ENCODE data around the gene KCNQ5.

The KCNQ5 gene

DNA sequence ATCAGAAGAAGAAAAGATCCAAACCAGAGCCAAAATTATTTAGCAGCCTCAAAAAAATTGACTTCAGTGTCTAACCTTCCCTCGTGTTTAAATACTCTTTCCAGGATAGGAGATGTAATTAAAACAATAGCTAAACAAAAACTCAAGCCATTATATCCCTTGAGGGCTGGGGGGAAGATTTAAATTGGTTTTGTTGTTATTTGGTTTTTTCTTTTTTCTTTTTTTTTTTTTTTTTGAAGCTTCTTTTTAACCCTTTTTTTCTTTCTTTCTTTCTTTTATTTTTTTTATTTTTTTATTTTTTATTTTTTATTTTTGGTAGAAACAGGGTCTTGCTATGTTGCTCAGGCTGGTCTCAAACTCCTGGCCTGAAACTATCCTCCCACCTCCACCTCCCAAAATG, 334.4 kb downstream of the KCNQ5 start:
- Histone ChIP-seq H3K4me1 (ENCODE audit: control insufficient read depth, insufficient read depth, low read length) (no peaks in the 10 kb centered on the region), H3K27me3 (replicated peaks; ENCODE audit: control insufficient read depth, insufficient read depth, low read length) (no peaks in the 10 kb centered on the region), H3K4me3 (ENCODE audit: low read length) (no peak overlapping the region), H3K9me3 (ENCODE audit: control insufficient read depth, low read length) (no peaks in the 10 kb centered on the region), H3K9ac (ENCODE audit: low read length) (no peak overlapping the region), H3K36me3 (ENCODE audit: control insufficient read depth, insufficient read depth, low read length, severe bottlenecking) (no peaks in the 10 kb centered on the region)
- no peak for DNase-seq (ENCODE audit: low read depth)

DNA sequence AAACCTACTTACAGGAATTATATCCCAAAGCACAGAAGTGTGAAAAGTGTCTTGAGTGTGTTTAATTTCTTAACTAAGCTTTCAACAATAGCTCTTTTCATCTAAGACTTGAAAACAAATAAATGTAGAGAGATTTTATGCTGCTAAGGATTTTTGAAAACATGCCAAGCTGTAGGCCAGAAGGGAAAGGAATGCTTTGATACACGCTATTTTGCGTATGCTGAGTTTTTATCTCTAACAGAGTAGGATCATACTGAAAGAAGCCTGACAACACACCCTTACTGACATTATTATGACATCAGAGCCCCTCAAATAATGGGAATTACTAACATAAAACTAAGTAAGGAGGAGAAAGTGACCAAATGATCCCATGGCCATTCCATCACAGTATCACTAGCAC, 338.0 kb downstream of the KCNQ5 start:
- Histone ChIP-seq H3K27me3 (replicated peaks; ENCODE audit: control insufficient read depth, insufficient read depth, low read length) (no peaks in the 10 kb centered on the region), H3K4me3 (ENCODE audit: low read length) (no peak overlapping the region), H3K4me1 (ENCODE audit: control insufficient read depth, insufficient read depth, low read length) (no peaks in the 10 kb centered on the region), H3K9me3 (ENCODE audit: control insufficient read depth, low read length) (no peaks in the 10 kb centered on the region), H3K9ac (ENCODE audit: low read length) (no peak overlapping the region), H3K36me3 (ENCODE audit: control insufficient read depth, insufficient read depth, low read length, severe bottlenecking) (no peaks in the 10 kb centered on the region)
- no peak for DNase-seq (ENCODE audit: low read depth)

DNA sequence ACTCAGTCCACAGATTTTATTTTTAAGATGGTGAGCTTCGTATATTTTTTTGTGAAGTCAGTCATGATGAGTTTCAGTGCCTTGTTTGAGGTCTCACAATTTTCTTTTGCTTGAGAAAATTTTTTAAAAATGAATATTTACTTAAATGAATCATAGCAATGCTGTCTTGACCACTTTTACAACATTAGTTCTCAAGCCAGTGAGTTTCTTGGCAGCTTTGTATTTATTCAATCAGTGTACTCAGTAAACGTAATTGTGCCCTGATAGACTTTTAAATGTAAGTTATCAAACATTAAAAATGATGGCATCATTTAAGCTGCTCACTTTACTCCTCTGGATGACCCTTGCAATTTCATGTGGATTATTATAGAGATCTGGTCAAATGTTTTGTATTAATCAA, 342.1 kb downstream of the KCNQ5 start:
- Histone ChIP-seq H3K9me3 (ENCODE audit: control insufficient read depth, low read length) (no peaks in the 10 kb centered on the region), H3K36me3 (ENCODE audit: control insufficient read depth, insufficient read depth, low read length, severe bottlenecking) (no peaks in the 10 kb centered on the region), H3K27me3 (replicated peaks; ENCODE audit: control insufficient read depth, insufficient read depth, low read length) (no peaks in the 10 kb centered on the region), H3K4me3 (ENCODE audit: low read length) (no peak overlapping the region), H3K4me1 (ENCODE audit: control insufficient read depth, insufficient read depth, low read length) (no peaks in the 10 kb centered on the region), H3K9ac (ENCODE audit: low read length) (no peak overlapping the region)
- no peak for DNase-seq (ENCODE audit: low read depth)

DNA sequence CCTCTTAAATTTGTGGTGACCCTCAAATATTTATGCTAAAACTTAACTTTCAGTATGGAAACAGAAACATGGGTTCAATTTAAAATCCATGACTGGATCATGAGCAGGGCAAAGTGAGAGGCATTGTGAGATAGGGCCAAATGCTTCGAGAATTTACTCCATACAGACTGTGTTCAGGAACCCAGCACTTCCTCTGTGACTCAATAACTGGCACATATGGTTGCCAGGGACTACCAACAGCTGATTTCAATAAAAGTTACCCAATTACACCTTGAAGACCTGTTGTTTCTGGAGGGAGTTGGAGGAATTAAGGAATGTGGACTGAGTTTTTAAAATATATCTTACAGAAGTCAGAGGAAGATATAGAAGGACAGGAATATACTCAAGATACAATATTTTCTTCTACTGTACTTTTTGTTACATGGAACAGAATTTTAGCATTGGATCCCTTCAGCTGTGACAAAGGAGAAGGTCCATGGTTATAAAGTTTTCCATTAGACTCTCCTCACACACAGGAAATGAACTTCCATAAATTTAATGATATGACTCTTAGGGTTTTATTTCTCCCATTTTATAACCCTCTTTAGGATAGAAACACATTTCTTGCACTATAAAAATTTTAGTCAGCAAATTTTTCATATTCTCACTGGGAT, 344.9 kb downstream of the KCNQ5 start:
- Histone ChIP-seq H3K9ac (ENCODE audit: low read length) (no peak overlapping the region), H3K36me3 (ENCODE audit: control insufficient read depth, insufficient read depth, low read length, severe bottlenecking) (no peaks in the 10 kb centered on the region), H3K9me3 (ENCODE audit: control insufficient read depth, low read length) (no peaks in the 10 kb centered on the region), H3K4me3 (ENCODE audit: low read length) (no peak overlapping the region), H3K27me3 (replicated peaks; ENCODE audit: control insufficient read depth, insufficient read depth, low read length) (no peaks in the 10 kb centered on the region), H3K4me1 (ENCODE audit: control insufficient read depth, insufficient read depth, low read length) (no peaks in the 10 kb centered on the region)
- DNase-seq (ENCODE audit: low read depth) = peak; percentile 59

DNA sequence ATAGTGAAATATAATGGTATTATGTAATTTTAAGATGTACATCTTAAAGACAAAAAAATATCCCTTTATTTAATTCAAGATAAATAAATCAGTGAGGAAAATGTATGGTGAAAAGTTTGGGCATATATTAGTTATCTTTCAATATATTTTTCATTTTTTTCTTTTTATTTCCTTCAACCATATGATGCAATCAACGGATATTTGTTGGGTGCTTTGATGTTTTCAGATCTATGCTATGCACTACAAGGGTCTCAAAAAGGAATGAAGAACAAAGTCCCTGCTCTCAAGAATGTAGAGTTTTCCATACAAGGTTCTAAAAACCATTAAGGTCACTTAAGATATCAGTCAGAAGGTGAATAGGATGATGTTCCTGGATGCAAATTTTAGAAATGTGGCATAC, 345.5 kb downstream of the KCNQ5 start:
- H3K36me3 ChIP-seq (ENCODE audit: control insufficient read depth, insufficient read depth, low read length, severe bottlenecking) = no peaks in the 10 kb centered on the region
- no peaks in the 10 kb centered on the region for H3K27me3 ChIP-seq (replicated peaks; ENCODE audit: control insufficient read depth, insufficient read depth, low read length)
- DNase-seq (ENCODE audit: low read depth) = no peak
- H3K9me3 ChIP-seq (ENCODE audit: control insufficient read depth, low read length) = no peaks in the 10 kb centered on the region
- H3K9ac ChIP-seq (ENCODE audit: low read length) = no peak overlapping the region
- H3K4me3 ChIP-seq (ENCODE audit: low read length) = no peak overlapping the region
- no peaks in the 10 kb centered on the region for H3K4me1 ChIP-seq (ENCODE audit: control insufficient read depth, insufficient read depth, low read length)

DNA sequence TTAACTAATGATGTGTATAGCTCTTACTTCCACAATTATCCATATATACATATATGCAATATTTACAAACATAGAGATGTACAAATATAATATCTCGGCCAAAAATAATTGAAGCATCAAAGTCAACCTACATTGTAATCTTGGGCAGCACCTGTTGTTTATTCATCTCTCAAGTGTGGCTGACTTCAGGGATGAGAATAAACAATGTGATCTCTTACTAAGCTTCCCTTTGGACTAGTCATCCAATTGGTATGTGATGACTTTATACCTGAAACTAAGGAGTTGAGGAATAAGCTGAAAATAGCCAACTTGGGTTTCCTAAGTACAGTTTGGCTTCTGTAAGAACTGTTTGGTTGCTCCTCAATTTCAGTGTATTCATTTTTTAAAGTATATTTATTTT, 346.8 kb downstream of the KCNQ5 start:
- H3K27me3 ChIP-seq (replicated peaks; ENCODE audit: control insufficient read depth, insufficient read depth, low read length) = no peaks in the 10 kb centered on the region
- DNase-seq (ENCODE audit: low read depth) = no peak
- no peaks in the 10 kb centered on the region for H3K9me3 ChIP-seq (ENCODE audit: control insufficient read depth, low read length)
- no peak overlapping the region for H3K9ac ChIP-seq (ENCODE audit: low read length)
- no peaks in the 10 kb centered on the region for H3K36me3 ChIP-seq (ENCODE audit: control insufficient read depth, insufficient read depth, low read length, severe bottlenecking)
- H3K4me3 ChIP-seq (ENCODE audit: low read length) = no peak overlapping the region
- H3K4me1 ChIP-seq (ENCODE audit: control insufficient read depth, insufficient read depth, low read length) = no peaks in the 10 kb centered on the region

DNA sequence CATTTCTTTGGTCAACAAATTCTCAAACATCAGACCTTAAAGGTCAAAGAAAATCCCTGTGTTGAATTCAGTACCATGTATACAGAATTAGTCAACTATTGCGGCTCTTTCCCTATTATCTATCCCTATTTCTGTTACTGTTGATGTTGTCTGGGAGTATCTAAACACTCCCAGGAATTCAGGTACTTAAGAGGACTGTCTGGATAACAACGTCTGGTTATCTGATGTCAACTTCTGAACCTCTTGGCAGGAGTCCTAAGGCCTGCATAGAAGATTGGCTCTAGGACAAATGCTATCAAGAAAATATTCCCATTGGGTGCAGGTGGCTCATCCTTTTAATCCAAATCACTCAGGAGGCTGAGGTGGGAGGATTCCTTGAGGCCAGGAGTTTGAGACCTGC, 347.8 kb downstream of the KCNQ5 start:
- H3K36me3 ChIP-seq (ENCODE audit: control insufficient read depth, insufficient read depth, low read length, severe bottlenecking) = no peaks in the 10 kb centered on the region
- no peak for DNase-seq (ENCODE audit: low read depth)
- no peaks in the 10 kb centered on the region for H3K4me1 ChIP-seq (ENCODE audit: control insufficient read depth, insufficient read depth, low read length)
- no peak overlapping the region for H3K9ac ChIP-seq (ENCODE audit: low read length)
- no peaks in the 10 kb centered on the region for H3K27me3 ChIP-seq (replicated peaks; ENCODE audit: control insufficient read depth, insufficient read depth, low read length)
- no peaks in the 10 kb centered on the region for H3K9me3 ChIP-seq (ENCODE audit: control insufficient read depth, low read length)
- no peak overlapping the region for H3K4me3 ChIP-seq (ENCODE audit: low read length)

DNA sequence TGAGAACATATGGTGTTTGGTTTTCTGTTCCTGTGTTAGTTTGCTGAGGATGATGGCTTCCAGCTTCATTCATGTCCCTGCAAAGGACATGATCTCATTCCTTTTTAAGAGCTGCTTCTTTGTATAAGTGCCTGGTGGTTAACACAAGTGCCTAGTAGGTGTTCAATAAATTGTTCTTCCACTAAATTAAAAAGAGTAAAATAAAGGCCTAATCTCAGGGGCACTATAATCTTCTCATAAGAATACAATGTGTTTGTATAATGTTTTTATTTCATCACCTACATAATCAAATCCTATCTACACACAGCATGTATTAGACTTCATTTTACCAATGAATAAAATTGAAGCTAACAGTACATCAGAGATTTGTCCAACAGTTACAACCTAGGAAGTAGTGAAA, 350.7 kb downstream of the KCNQ5 start:
- H3K4me1 ChIP-seq (ENCODE audit: control insufficient read depth, insufficient read depth, low read length) = no peaks in the 10 kb centered on the region
- H3K36me3 ChIP-seq (ENCODE audit: control insufficient read depth, insufficient read depth, low read length, severe bottlenecking) = no peaks in the 10 kb centered on the region
- H3K27me3 ChIP-seq (replicated peaks; ENCODE audit: control insufficient read depth, insufficient read depth, low read length) = no peaks in the 10 kb centered on the region
- no peak overlapping the region for H3K9ac ChIP-seq (ENCODE audit: low read length)
- no peaks in the 10 kb centered on the region for H3K9me3 ChIP-seq (ENCODE audit: control insufficient read depth, low read length)
- no peak for DNase-seq (ENCODE audit: low read depth)
- H3K4me3 ChIP-seq (ENCODE audit: low read length) = no peak overlapping the region

DNA sequence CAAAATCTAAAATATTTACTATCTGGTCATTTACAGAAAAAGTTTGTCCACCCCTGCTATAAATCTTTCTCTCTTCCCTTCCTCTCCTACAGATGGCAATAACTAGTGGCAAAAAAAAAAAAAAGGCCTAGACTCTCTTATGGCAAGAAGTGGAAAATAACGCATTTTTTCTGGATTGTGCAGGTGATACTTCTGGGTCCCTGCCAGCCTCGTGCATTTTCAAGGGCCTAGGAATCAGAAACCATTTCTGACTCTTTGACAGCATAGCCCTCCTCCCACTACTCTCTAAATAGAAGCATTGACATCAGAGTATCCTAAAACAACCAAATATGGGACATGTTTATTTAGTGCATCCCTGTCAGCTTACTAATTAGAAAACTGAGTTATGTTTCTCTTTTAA, 352.4 kb downstream of the KCNQ5 start:
- Histone ChIP-seq H3K36me3 (ENCODE audit: control insufficient read depth, insufficient read depth, low read length, severe bottlenecking) (no peaks in the 10 kb centered on the region), H3K4me3 (ENCODE audit: low read length) (no peak overlapping the region), H3K9me3 (ENCODE audit: control insufficient read depth, low read length) (no peaks in the 10 kb centered on the region), H3K27me3 (replicated peaks; ENCODE audit: control insufficient read depth, insufficient read depth, low read length) (no peaks in the 10 kb centered on the region), H3K9ac (ENCODE audit: low read length) (no peak overlapping the region), H3K4me1 (ENCODE audit: control insufficient read depth, insufficient read depth, low read length) (no peaks in the 10 kb centered on the region)
- DNase-seq (ENCODE audit: low read depth) = no peak

DNA sequence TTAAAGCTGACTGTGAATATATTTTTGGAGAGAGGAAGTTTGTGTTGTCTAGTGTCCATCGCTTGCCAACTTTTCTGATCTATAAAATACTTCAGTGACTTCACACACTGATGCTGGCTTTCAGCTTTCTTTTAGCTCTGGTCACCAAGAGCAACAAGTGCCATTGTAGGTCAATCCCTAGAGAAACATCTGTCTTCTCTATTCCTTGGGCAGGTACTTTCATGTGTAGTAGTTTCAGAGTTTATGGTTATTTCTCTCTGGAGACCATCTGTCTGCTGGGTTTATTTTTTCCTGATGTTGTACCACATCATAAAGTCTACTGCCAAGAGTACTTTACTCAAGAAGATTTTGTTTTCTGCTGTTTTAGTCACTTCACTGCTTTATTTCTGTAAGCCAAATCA, 353.5 kb downstream of the KCNQ5 start:
- Histone ChIP-seq H3K9me3 (ENCODE audit: control insufficient read depth, low read length) (no peaks in the 10 kb centered on the region), H3K27me3 (replicated peaks; ENCODE audit: control insufficient read depth, insufficient read depth, low read length) (no peaks in the 10 kb centered on the region), H3K4me1 (ENCODE audit: control insufficient read depth, insufficient read depth, low read length) (no peaks in the 10 kb centered on the region), H3K9ac (ENCODE audit: low read length) (no peak overlapping the region), H3K4me3 (ENCODE audit: low read length) (no peak overlapping the region), H3K36me3 (ENCODE audit: control insufficient read depth, insufficient read depth, low read length, severe bottlenecking) (no peaks in the 10 kb centered on the region)
- DNase-seq (ENCODE audit: low read depth) = no peak

DNA sequence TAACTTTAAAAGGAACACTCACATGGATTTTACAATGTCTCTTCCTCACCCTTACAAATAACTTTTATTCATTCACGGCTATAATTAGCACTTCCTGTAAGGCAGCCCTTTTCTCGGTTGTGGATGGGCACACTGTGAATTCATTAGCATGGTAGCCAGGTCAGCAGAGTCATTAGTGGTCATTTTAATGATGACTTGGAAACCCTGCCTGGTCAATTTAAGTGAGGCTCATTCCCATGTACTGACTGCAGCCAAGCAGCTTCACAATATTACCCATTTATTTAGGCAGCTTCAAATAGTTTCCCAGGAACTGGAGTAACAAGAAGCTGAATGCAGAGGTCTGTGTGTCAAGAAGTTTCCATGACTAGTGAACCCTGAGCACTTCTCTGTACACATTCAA, 354.6 kb downstream of the KCNQ5 start:
- no peaks in the 10 kb centered on the region for H3K36me3 ChIP-seq (ENCODE audit: control insufficient read depth, insufficient read depth, low read length, severe bottlenecking)
- no peaks in the 10 kb centered on the region for H3K4me1 ChIP-seq (ENCODE audit: control insufficient read depth, insufficient read depth, low read length)
- no peaks in the 10 kb centered on the region for H3K9me3 ChIP-seq (ENCODE audit: control insufficient read depth, low read length)
- H3K9ac ChIP-seq (ENCODE audit: low read length) = no peak overlapping the region
- no peak overlapping the region for H3K4me3 ChIP-seq (ENCODE audit: low read length)
- no peaks in the 10 kb centered on the region for H3K27me3 ChIP-seq (replicated peaks; ENCODE audit: control insufficient read depth, insufficient read depth, low read length)
- no peak for DNase-seq (ENCODE audit: low read depth)

DNA sequence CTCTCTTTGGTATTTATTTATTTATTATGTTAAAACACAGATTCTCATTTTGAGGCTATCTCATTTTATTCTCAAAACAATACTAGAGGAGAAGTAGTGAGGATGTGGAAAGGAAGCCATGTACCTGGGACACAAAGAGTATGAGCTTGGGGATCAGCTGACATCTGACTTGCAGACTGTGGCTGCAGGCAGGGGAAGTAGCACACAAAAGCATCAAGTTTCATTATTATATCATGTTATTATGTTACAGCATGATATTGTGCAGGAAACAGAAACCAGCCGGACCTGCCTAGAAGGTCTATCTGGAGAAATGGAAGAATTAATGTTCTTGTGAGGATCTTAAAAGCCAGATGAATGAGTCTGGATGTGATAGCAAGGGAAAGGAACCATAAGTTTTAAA, 355.2 kb downstream of the KCNQ5 start:
- no peaks in the 10 kb centered on the region for H3K27me3 ChIP-seq (replicated peaks; ENCODE audit: control insufficient read depth, insufficient read depth, low read length)
- no peak for DNase-seq (ENCODE audit: low read depth)

More for the DNA sequence above, 355.2 kb downstream of the KCNQ5 start:
- Histone ChIP-seq H3K4me1 (ENCODE audit: control insufficient read depth, insufficient read depth, low read length) (no peaks in the 10 kb centered on the region), H3K9me3 (ENCODE audit: control insufficient read depth, low read length) (no peaks in the 10 kb centered on the region), H3K9ac (ENCODE audit: low read length) (no peak overlapping the region), H3K4me3 (ENCODE audit: low read length) (no peak overlapping the region), H3K36me3 (ENCODE audit: control insufficient read depth, insufficient read depth, low read length, severe bottlenecking) (no peaks in the 10 kb centered on the region)

Measured in adipocyte (in vitro differentiated cells).